PC-3 (cell line): ENCODE measurements around the gene GPD1L. TPM values are rescaled to one million over a fixed set of nuclear protein-coding genes. Genes with fewer than 3 reads are reported as not detected.
A peak's percentile ranks its signal among the peaks of the same experiment; 100 is the strongest.
"Not testable (repeated sequence)": the region's sequence is repeated elsewhere in the genome, so short reads cannot be mapped to it uniquely, and the experiment has no call there.

Experiments used
- ATAC-seq: fragments of 200-7000 bp; cut with Tn5 transposase; 2 replicates; pipeline ENCODE4 v1.9.1; 2020; ENCODE audit warnings: mild to moderate bottlenecking, moderate library complexity
- BruUV-seq: library from RNA; stranded (reverse); fragments of 400-500 nt; replicated peaks from 2 replicates; lab custom pipeline; 2021; lab: Mats Ljungman, UMichigan
- CTCF ChIA-PET: fragments of 300-600 bp; sonication (Branson Sonifier 250); formaldehyde crosslinking; loops from one replicate; lab custom pipeline; 2022; ENCODE audit warnings: antibody characterized with exemption; lab: Charles Lee
- POLR2A ChIA-PET: fragments of 300-600 bp; sonication (Branson Sonifier 250); formaldehyde crosslinking; loops from one replicate; lab custom pipeline; 2022; ENCODE audit warnings: antibody characterized with exemption; ENCODE audit not compliant: unreplicated experiment; lab: Charles Lee
- DNase-seq: peaks from one replicate; pipeline ENCODE4 v3.0.0-alpha.2; 2015
- H2AFZ ChIP-seq: fragments of 300-600 bp; sonication (generic); 2 replicates; pipeline ENCODE4 v1.6.0; 2016; ENCODE audit warnings: antibody characterized with exemption, low read length
- H3F3A ChIP-seq: fragments of 300-600 bp; sonication (generic); one replicate; pipeline ENCODE4 v1.6.0; 2017; ENCODE audit warnings: antibody characterized with exemption, low read length, control low read depth, mild to moderate bottlenecking; ENCODE audit not compliant: unreplicated experiment
- H3K27ac ChIP-seq: fragments of 300-600 bp; sonication (generic); 2 replicates; pipeline ENCODE4 v1.5.1; 2016; ENCODE audit warnings: mild to moderate bottlenecking, low read length
- H3K27me3 ChIP-seq: fragments of 300-600 bp; sonication (generic); 2 replicates; pipeline ENCODE4 v1.6.1; 2016; ENCODE audit warnings: low read length, mixed read lengths
- H3K36me3 ChIP-seq: fragments of 300-600 bp; sonication (generic); 2 replicates; pipeline ENCODE4 v1.6.1; 2016; ENCODE audit warnings: low read depth, mixed run types, low read length, mixed read lengths
- H3K4me1 ChIP-seq: fragments of 300-600 bp; sonication (generic); 2 replicates; pipeline ENCODE4 v1.5.1; 2016; ENCODE audit warnings: low read length; ENCODE audit not compliant: insufficient read depth
- H3K4me2 ChIP-seq: fragments of 300-600 bp; sonication (generic); 2 replicates; pipeline ENCODE4 v1.6.0; 2016; ENCODE audit warnings: low read length
- H3K4me3 ChIP-seq: fragments of 300-600 bp; sonication (generic); 2 replicates; pipeline ENCODE4 v1.5.1; 2016; ENCODE audit warnings: mild to moderate bottlenecking, low read length, mixed read lengths
- H3K79me2 ChIP-seq: fragments of 300-600 bp; sonication (generic); 2 replicates; pipeline ENCODE4 v1.6.1; 2017; ENCODE audit warnings: low read length, mixed read lengths
- H3K9ac ChIP-seq: fragments of 300-600 bp; sonication (generic); 2 replicates; pipeline ENCODE4 v1.6.0; 2016; ENCODE audit warnings: mild to moderate bottlenecking, low read length
- H3K9me2 ChIP-seq: fragments of 300-600 bp; sonication (generic); replicated peaks from 2 replicates; pipeline ENCODE4 v1.6.1; 2016; ENCODE audit warnings: mixed run types, low read length, mixed read lengths
- H3K9me3 ChIP-seq: fragments of 300-600 bp; sonication (generic); 2 replicates; pipeline ENCODE4 v1.6.1; 2016; ENCODE audit warnings: low read length, mixed read lengths
- H4K20me1 ChIP-seq: fragments of 300-600 bp; sonication (generic); 2 replicates; pipeline ENCODE4 v1.6.1; 2016; ENCODE audit warnings: low read length, mixed read lengths
- CTCF ChIP-seq: fragments of 300-600 bp; sonication (generic); conservative IDR thresholded peaks from 2 replicates; pipeline ENCODE4 v1.5.1; 2017; ENCODE audit warnings: antibody characterized with exemption, low read depth, mild to moderate bottlenecking, low read length
- EZH2 ChIP-seq: fragments of 300-600 bp; sonication (generic); IDR thresholded peaks from one replicate; pipeline ENCODE4 v1.6.1; 2017; ENCODE audit warnings: antibody characterized with exemption, mild to moderate bottlenecking, low read length; ENCODE audit not compliant: unreplicated experiment
- EZH2phosphoT487 ChIP-seq: fragments of 300-600 bp; sonication (generic); IDR thresholded peaks from 2 replicates; pipeline ENCODE4 v1.6.1; 2018; ENCODE audit warnings: mild to moderate bottlenecking, antibody characterized with exemption, low read length, borderline replicate concordance
- intact Hi-C: fragments of 100-400 bp; cut with micrococcal nuclease; formaldehyde crosslinking; loops from 2 replicates; pipeline ENCODE4 v1.9.0; 2023
- total RNA-seq: library from RNA; depleted of rRNA; stranded (reverse); fragments of >200 nt; gene quantifications from 2 replicates; pipeline ENCODE4 v1.2.3, GENCODE V29; 2014

GPD1L gene
- total RNA-seq, 1 experiment from 2014 or later, result 33.7 TPM

GRCh38 chr3:32106929-32107362 lies 526 bp downstream of the GPD1L start:
- BruUV-seq, result no TSS peak
- TF ChIP-seq CTCF, result no peak
- no peak for TF ChIP-seq EZH2
- no peak for TF ChIP-seq EZH2phosphoT487
- Histone ChIP-seq H3K27ac (peak overlapping the region; percentile 45), H3K79me2 (peaks cover 44% of the 10 kb centered on the region), H3K9me2 (no peaks in the 10 kb centered on the region), H3K9me3 (peaks cover 3% of the 10 kb centered on the region; the same call in 1 of the 2 replicates), H3K27me3 (no peaks in the 10 kb centered on the region), H3F3A (no peaks in the 10 kb centered on the region), H3K4me3 (peak overlapping the region; percentile 93), H3K36me3 (peaks cover under 1% of the 10 kb centered on the region; the same call in 1 of the 2 replicates), H3K4me2 (peak overlapping the region; percentile 90), H3K9ac (peak overlapping the region; percentile 75), H2AFZ (peak overlapping the region; percentile 94), H3K4me1 (peaks cover 51% of the 10 kb centered on the region), H4K20me1 (no peaks in the 10 kb centered on the region)
- ATAC-seq, result peak; percentile 13
- intact Hi-C loops, result loop anchor here (1.0 to 2.0 kb wide), 2 partner anchors 38 to 88 kb away; no protein-coding TSS in a partner anchor
- ChIA-PET POLR2A (no interaction called here), CTCF (no interaction called here)
- DNase-seq, result peak; percentile 36

GRCh38 chr3:32108224-32108623 lies 1.8 kb downstream of the GPD1L start:
- H3K9me2 ChIP-seq, H4K20me1 ChIP-seq, CTCF ChIA-PET, intact Hi-C loops, H3K27me3 ChIP-seq, H2AFZ ChIP-seq, DNase-seq, H3K9me3 ChIP-seq, H3K9ac ChIP-seq, H3K4me2 ChIP-seq, H3F3A ChIP-seq, H3K36me3 ChIP-seq, ATAC-seq, H3K27ac ChIP-seq, BruUV-seq, H3K4me3 ChIP-seq: not testable (repeated sequence)
- Histone ChIP-seq H3K4me1 (peaks cover 51% of the 10 kb centered on the region), H3K79me2 (peaks cover 52% of the 10 kb centered on the region)
- POLR2A ChIA-PET, result interaction anchor here (0.5 kb wide), 1 partner anchor 203 kb away, joined by 3 read pairs; no protein-coding TSS in a partner anchor

- TF ChIP-seq EZH2, result no peak
- TF ChIP-seq CTCF, result no peak
- no peak for TF ChIP-seq EZH2phosphoT487
- Histone ChIP-seq H4K20me1 (no peaks in the 10 kb centered on the region), H3K27ac (peak overlapping the region; percentile 29; the same call in 1 of the 2 replicates), H3K4me1 (peaks cover 49% of the 10 kb centered on the region), H3K4me2 (no peak overlapping the region), H3K9me2 (no peaks in the 10 kb centered on the region), H2AFZ (no peak overlapping the region), H3F3A (no peaks in the 10 kb centered on the region), H3K4me3 (no peak overlapping the region), H3K36me3 (no peaks in the 10 kb centered on the region), H3K9me3 (no peaks in the 10 kb centered on the region), H3K9ac (no peak overlapping the region), H3K27me3 (no peaks in the 10 kb centered on the region), H3K79me2 (peaks cover 63% of the 10 kb centered on the region)
- ATAC-seq (no peak), DNase-seq (peak; percentile 20)
- POLR2A ChIA-PET, result no interaction called here
- no TSS peak for BruUV-seq
- intact Hi-C loops, result no loop called here
- CTCF ChIA-PET, result no interaction called here
These were observed 2.8 kb downstream of the GPD1L start for GRCh38 chr3:32109256-32109655.
